D341Med (cell line): Measurements from ENCODE around the gene DOK6.
"Not testable (repeated sequence)": the region's sequence is repeated elsewhere in the genome, so short reads cannot be mapped to it uniquely, and the experiment has no call there.

Experiments
- DNase-seq: peaks from one replicate; pipeline ENCODE4 v3.0.0; 2012; ENCODE audit warnings: low spot score

Gene DOK6

GRCh38 chr18:69813559-69813958 is 412.9 kb downstream of the DOK6 start:
- no peak for DNase-seq

DNA sequence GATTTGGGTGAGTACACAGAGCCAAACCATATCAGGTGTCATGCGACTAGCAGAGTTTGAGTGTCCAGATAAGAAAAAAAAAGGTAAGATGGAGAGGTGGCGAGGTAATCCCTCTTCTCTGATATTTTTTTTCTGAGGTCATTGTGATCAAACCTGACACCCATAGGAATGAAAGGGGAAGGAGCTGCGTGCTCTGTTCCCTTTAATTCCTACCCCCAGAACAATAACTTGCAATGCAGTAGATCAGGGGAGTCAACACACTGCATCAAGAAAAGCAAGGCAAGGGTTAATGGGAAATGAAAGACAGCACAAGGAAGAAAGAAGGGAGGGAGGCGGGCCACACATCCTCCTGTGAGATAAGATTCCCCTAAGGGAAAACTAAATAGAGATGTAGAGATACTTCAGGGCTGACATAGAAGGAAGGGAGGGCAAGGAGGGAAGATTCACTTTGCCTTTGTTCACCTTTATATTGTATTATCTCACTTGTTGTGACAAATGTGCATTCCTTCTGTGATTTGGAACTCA is 414.2 kb downstream of the DOK6 start:
- no peak for DNase-seq

GRCh38 chr18:69817335-69817940 is 416.8 kb downstream of the DOK6 start:
- DNase-seq: no peak

- no peak for DNase-seq
Measured at GRCh38 chr18:69819460-69819859, 418.8 kb downstream of the DOK6 start.

- no peak for DNase-seq
Measured at GRCh38 chr18:69820538-69820937, 419.9 kb downstream of the DOK6 start.

- no peak for DNase-seq
Measured at GRCh38 chr18:69830189-69830588, 429.5 kb downstream of the DOK6 start.

- not testable (repeated sequence) for DNase-seq
Measured at GRCh38 chr18:69834980-69835379, 434.3 kb downstream of the DOK6 start.

GRCh38 chr18:69838003-69838402 is 437.3 kb downstream of the DOK6 start:
- DNase-seq: no peak

- DNase-seq: peak; percentile 49
Measured at GRCh38 chr18:69838620-69839411, 438.1 kb downstream of the DOK6 start.

GRCh38 chr18:69839497-69839896 is 438.8 kb downstream of the DOK6 start:
- no peak for DNase-seq

GRCh38 chr18:69840001-69840400 is 439.3 kb downstream of the DOK6 start:
- no peak for DNase-seq

DNA sequence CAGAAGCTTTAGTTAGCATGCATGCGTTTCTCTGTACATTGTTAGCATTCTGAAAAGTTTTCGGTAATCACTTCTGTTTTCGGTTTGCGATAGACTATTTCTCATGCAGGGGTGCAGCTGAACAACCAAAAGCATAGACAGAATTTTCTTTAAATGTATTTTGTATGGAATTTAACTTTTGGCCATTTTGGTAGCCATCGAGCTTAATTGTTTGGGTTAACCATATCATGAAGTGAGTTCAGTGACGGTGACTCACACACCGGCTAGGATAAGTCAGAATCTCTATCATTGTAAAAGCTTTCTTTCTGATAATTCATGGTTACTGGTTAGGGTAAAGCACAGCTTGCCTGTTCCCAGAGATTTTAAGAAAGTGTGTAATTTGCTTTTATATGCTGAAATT is 439.8 kb downstream of the DOK6 start:
- no peak for DNase-seq

DNA sequence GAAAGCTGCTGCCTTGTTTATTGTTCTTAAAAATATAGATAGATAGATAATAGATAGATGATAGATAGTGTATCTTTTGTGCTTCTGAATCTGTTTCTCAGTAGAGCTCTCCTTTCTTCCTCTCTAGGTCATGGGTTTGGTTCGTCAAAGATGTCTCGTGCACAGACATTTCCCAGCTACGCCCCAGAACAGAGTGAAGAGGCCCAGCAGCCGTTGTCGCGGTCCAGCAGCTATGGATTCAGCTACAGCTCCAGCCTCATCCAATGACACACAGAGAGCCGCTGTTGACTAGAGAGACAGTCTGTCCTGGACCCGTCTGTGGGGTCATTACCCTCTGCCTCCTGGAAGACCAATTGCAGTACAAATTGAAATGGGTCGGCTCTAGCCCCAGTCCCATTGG is 440.4 kb downstream of the DOK6 start:
- no peak for DNase-seq

DNA sequence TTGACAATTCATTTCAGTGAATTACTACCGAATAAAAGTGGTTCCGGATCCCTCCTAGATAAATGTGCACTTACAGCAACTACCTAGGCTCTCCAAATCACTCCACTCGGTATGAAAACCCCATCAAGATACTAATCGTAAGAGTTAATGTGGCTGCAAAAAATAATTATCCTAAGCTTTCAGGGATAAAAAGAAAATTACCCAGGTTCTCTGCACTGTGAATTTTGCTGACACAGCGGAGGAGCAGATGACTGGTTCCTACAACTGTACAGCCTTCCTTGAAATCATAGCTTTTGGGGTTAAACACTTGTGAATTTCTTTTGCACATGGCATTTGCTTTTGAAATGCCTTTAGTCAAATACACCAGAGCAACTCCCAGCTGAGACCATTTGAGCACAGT is 442.3 kb downstream of the DOK6 start:
- DNase-seq: no peak

- no peak for DNase-seq
Measured at GRCh38 chr18:69844656-69845055, 444.0 kb downstream of the DOK6 start.

- no peak for DNase-seq
Measured at GRCh38 chr18:69845593-69846506, 445.2 kb downstream of the DOK6 start.

GRCh38 chr18:69853051-69853450 is 452.4 kb downstream of the DOK6 start:
- no peak for DNase-seq

DNA sequence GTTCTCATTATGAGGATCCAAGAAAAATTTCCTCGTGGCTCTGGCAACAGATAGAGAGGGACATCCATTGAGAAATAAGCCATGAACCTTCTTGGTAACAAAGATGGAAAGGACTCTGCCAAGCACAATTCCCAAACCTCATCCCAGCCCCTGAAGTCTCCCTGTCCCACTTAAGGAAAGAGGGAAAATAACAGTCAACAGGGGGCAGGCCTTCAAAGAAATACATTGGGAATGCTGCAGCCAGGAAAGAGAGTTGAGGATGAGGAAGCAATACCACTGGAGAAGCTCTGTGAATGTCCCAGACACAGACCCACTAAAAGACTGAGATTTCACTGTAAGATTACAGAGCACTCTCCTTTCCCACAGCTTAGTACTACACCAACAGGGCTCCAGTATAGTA is 453.8 kb downstream of the DOK6 start:
- no peak for DNase-seq

GRCh38 chr18:69858897-69859296 is 458.2 kb downstream of the DOK6 start:
- no peak for DNase-seq

DNA sequence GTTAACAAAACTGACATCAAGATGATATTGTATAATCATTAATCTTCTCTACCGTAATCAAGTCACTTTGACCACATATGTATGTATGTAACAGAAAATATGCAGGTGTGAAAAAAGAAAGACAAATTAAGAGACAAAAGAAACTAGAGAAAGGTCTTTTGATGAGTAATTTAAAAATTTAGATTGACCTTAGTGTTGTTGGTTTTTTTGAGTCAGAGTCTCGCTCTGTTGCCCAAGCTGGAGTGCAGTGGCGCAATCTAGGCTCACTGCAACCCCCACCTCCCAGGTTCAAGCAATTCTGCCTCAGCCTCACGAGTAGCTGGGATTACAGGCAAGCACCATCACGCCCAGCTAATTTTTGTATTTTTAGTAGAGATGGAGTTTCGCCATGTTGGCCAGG is 464.1 kb downstream of the DOK6 start:
- not testable (repeated sequence) for DNase-seq

DNA sequence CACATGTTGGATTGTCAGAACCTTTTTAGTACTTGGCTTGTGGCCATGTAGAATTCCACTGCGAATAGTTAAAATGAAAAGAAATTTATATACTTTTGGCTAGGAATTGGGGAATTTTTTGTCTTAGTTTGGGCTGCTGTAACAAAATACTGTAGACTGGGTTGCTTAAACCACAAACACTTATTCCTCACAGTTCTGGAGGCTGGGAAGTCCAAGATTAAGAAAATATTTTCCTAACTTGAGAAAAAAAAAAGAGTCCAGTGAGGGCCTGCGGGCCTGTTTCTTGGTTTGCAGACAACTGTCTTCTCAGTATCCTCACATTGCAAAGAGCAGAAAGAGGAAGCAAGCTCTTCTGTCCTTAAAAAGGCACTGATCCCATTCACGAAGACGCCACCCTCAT is 465.1 kb downstream of the DOK6 start:
- no peak for DNase-seq

DNA sequence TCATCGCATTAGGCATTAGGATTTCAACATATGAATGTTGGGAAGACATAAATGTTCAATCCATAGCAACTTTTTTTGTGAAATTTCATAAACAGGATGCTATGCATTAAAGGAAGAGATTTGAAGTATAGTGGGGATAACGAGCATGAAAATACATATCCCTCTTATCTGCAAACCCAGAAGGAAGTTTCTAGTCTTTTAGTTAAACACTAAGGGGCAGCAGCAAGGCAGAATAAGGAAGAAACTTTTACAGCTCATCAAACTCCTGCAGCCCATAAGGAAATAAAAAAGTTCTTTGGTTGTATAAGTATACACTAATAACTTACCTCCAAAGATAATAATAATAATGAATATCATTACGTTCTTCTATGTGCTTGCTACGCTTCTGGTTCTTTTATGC is 465.5 kb downstream of the DOK6 start:
- DNase-seq: no peak

- DNase-seq: no peak
Measured at GRCh38 chr18:69870736-69871135, 470.0 kb downstream of the DOK6 start.
